ENCODE data around the gene ALDH4A1. TPM values are rescaled to one million over a fixed set of nuclear protein-coding genes. Genes with fewer than 3 reads are reported as not detected.

Gene ALDH4A1
- total RNA-seq, 1 experiment from 2014 or later: 26.1 TPM

DNA sequence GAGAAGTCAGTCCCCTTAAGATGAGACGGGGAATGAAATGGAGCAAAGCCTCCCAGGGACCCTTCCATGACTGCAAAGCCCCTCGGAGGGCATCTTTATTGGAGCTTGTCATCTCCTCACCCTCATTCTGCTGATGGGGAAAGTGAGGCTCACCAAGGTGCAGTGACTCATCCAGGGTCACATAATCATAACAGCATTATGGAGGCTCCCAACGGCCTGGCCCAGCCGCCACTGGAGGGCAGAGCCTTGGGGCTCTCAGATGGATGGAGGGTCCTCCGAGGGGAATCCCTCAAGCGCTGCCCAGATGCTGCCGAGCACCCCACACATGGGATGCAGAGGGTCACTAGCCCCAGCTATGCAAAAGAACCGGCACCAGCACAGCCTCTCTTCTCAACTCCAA lies 35.2 kb upstream of the ALDH4A1 start:
- Histone ChIP-seq H2AK5ac (ENCODE audit: insufficient read length, low read length) (no peak overlapping the region), H3K18ac (ENCODE audit: insufficient read length, low read depth, low read length) (no peak overlapping the region), H4K5ac (ENCODE audit: insufficient read length, low read depth, low read length) (no peak overlapping the region), H3K9ac (ENCODE audit: extremely low read depth, insufficient read length, low read length) (no peak overlapping the region), H3K23ac (ENCODE audit: insufficient read length, low read depth, low read length) (no peak overlapping the region), H3K56ac (ENCODE audit: insufficient read length, low read depth, low read length) (no peak overlapping the region), H3K79me1 (ENCODE audit: insufficient read depth, low read depth, low read length, poor library complexity, severe bottlenecking) (no peaks in the 10 kb centered on the region), H2BK15ac (ENCODE audit: low read depth, low read length) (no peak overlapping the region), H2BK12ac (ENCODE audit: insufficient read length, low read depth, low read length) (no peak overlapping the region), H3K23me2 (ENCODE audit: insufficient read length, low read depth, low read length, poor library complexity, severe bottlenecking) (no peaks in the 10 kb centered on the region), H2BK5ac (ENCODE audit: insufficient read length, low read length) (no peak overlapping the region), H3K4ac (ENCODE audit: low read depth, low read length) (no peak overlapping the region), H3K4me2 (ENCODE audit: insufficient read depth, insufficient read length, low read length) (no peak overlapping the region), H2BK20ac (ENCODE audit: low read depth, low read length, poor library complexity, severe bottlenecking) (no peak overlapping the region), H3K27me3 (ENCODE audit: insufficient read depth, low read length) (no peaks in the 10 kb centered on the region), H4K91ac (ENCODE audit: insufficient read length, low read depth, low read length) (no peak overlapping the region), H4K8ac (replicated peaks; ENCODE audit: insufficient read length, low read depth, low read length) (no peak overlapping the region), H3K9me3 (ENCODE audit: control insufficient read depth, low read depth, low read length) (no peaks in the 10 kb centered on the region), H4K20me1 (ENCODE audit: control insufficient read depth, insufficient read depth, insufficient read length) (no peaks in the 10 kb centered on the region), H3K14ac (ENCODE audit: insufficient read depth, low read length) (no peak overlapping the region), H3K4me1 (ENCODE audit: insufficient read depth, low read length) (peaks cover 3% of the 10 kb centered on the region; the same call in 1 of the 2 replicates), H3K79me2 (ENCODE audit: insufficient read depth, low read length) (no peaks in the 10 kb centered on the region), H3T11ph (ENCODE audit: low read length) (no peak overlapping the region), H2AFZ (ENCODE audit: low read length) (no peak overlapping the region), H2BK120ac (ENCODE audit: low read depth, low read length, poor library complexity, severe bottlenecking) (no peak overlapping the region), H3K27ac (ENCODE audit: insufficient read length, low read depth, low read length) (no peak overlapping the region)
- Mint-ChIP-seq H3K9me3 (no peaks in the 10 kb centered on the region; a peak in 2 of 5 replicates), H3K27ac (no peak overlapping the region), H3K36me3 (ENCODE audit: insufficient read depth in 1 of 3, low read depth in 3 of 3) (no peaks in the 10 kb centered on the region), H3K4me1 (peaks cover 58 to 67% of the 10 kb centered on the region in 2 experiments), H3K27me3 (ENCODE audit: low read depth) (no peaks in the 10 kb centered on the region; the same call in 1 of the 2 replicates), H3K4me3 (no peak overlapping the region)
- no peak for DNase-seq
- TF ChIP-seq, protein P1, sequence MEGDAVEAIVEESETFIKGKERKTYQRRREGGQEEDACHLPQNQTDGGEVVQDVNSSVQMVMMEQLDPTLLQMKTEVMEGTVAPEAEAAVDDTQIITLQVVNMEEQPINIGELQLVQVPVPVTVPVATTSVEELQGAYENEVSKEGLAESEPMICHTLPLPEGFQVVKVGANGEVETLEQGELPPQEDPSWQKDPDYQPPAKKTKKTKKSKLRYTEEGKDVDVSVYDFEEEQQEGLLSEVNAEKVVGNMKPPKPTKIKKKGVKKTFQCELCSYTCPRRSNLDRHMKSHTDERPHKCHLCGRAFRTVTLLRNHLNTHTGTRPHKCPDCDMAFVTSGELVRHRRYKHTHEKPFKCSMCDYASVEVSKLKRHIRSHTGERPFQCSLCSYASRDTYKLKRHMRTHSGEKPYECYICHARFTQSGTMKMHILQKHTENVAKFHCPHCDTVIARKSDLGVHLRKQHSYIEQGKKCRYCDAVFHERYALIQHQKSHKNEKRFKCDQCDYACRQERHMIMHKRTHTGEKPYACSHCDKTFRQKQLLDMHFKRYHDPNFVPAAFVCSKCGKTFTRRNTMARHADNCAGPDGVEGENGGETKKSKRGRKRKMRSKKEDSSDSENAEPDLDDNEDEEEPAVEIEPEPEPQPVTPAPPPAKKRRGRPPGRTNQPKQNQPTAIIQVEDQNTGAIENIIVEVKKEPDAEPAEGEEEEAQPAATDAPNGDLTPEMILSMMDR (conservative IDR thresholded peaks at IDR 0.05): no peak
- no CpG with 5 or more reads among the region's 8 CpGs for WGBS (ENCODE audit: extremely low coverage, insufficient read length, low lambda C conversion rate)
